Endothelial cell of hepatic sinusoid (primary cell): ENCODE results near the gene TEX19.

Source experiments
- in situ Hi-C: cut with HindIII; loops from 2 replicates; pipeline ENCODE4 v1.10.0; 2017; ENCODE audit warnings: low sequenced_read_pairs

The TEX19 gene

DNA sequence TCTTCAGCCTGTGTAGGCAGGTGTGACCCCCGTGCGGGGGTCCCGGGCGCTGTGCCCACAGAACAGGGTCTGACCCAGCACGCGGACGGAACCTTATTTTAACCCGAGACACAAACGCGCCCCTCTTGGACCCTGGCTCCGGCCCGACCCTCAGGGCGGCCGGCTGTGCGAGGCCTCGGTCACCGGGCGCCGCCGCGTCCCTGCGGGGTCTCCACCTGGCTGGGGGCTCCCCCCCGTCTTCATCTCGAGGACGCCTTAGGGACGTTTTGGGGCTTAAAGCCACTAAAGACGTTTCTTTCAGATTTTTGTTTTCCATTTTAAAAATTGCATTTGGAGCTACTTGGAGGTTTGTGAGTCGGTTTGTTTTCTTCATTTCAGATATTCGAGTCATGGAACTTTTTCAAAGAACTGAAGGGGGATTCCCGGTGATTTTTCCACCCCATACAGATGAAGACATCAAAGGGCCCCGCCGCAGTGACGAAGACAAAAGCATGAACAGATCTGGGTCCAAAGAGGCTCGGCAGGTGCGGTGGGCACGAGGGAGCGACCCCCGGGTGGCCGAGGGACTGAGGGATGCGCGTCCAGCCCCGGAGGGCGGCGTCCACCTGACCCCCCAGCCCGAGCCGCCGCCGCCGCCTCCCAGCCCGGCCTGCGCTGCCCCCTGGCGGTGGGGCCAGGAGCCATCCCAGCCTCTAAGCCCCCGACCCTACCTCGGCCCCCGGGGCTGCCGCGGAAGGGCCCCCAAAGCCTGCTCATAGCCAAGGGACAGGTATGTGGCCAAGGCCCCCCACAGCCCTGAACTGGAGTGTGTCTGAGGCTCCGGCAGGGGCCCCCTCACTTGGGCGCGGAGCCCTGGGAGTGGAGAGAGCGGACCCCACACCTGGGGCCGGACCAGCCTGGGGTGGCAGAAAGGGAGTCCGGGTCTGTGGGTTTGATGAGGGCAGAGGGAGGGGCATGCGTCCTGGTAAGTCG is 37.8 kb upstream of the TEX19 start:
- in situ Hi-C loops: no loop called here

DNA sequence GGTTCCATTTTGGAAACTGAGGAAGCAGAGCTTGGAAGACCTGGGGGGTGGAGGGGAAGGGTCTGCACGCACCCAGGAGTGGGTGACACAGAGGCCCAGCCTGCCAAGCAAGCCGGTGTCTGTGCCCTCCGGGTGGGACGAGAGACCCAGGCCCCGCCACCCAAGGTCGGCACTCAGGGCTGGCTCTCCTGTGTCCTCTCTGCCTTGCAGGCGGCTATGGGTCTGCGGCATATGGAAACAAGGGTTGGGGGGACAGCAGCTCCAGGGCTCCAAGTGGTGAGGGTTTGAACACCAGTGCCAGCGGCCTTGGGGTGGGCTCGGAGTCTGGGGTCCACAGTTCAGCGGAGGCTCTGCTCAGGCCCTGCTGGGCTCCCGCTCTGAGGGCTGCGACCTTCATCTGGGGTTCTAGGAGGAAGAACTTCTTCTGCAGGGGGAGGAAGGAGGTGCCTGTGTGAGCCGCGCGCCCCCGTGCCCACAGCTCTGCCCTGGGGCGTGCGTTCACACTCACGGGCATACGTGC is 37.0 kb upstream of the TEX19 start:
- in situ Hi-C loops: no loop called here

DNA sequence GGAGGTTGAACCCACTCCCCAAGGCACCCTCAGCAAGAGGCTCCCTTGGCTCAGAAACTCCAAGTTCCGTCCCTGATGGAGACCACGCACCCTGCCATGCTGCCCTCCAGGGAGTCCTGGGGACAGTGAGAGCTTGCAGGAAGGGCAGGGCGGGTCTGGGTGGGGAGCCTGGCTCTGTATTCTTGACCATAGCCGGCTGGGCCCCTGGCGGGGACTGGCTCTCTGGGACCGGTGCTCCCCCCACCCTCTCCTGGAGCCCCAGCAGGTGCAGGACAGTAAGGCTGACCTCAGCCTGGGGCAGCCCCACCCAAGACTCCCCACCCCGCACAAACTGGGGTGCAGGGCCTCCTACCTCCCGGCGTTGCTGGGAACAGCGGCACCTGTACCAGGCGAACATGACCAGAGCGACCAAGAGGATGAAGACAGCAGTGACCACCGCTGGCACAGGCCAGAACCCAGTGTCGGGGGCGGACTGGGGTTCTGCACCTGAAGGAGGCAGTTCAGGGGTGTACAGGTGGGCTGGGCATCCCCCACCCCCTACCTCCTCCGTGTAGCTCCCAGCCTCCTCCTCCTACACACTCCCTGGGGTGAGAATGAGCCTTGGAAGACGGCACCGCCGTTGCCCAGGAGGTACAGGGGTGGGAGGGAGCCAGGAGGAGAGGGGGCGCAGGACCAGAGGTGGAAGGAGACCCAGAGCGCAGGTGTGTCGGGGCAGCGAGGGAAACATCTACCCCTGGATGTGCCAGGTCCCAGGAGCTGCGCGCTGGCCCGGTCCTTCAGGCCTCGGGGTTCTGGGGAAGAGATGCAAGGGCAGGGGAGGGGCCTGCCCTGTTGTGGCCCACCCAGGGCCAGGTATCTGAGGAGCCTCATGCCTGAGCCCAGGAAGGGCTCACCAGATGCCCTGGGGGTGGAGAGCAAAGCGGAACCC is 36.3 kb upstream of the TEX19 start:
- in situ Hi-C loops: no loop called here

DNA sequence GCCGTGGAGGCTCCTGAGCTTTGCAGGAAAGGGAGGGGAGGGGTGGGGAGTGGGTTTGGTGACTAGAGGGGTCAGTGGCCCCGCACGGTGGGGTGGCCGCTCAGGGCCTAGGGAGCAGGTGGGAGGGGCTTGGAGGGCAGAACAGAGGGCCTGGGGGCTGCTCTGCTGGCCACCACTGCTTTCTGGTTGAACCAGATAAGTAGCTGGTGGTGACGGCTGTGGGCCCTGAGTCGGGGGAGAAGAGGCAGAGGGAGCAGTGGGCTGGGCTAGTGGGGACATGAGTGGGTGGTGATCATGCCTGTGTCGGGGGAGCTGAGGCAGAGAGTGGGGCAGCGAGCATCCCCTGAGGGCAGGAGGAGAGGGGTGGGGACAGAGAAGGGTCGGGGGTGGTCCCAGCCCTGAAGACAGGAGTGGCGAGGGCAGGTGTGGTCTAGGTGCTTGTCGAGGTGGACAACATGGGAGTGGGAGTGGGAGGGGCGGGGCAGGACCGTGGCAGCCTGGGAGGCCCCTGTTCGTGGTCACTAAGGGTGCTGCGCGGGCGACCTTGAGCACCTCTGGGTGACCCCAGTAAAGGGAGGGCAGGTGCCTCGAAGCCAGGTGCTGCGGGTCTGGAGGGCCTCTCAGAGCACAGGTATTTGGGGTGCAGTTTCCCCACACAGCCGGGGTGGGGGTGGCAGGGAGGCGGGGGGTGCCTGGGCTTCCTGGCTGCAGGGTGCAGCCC is 35.4 kb upstream of the TEX19 start:
- in situ Hi-C loops: no loop called here

DNA sequence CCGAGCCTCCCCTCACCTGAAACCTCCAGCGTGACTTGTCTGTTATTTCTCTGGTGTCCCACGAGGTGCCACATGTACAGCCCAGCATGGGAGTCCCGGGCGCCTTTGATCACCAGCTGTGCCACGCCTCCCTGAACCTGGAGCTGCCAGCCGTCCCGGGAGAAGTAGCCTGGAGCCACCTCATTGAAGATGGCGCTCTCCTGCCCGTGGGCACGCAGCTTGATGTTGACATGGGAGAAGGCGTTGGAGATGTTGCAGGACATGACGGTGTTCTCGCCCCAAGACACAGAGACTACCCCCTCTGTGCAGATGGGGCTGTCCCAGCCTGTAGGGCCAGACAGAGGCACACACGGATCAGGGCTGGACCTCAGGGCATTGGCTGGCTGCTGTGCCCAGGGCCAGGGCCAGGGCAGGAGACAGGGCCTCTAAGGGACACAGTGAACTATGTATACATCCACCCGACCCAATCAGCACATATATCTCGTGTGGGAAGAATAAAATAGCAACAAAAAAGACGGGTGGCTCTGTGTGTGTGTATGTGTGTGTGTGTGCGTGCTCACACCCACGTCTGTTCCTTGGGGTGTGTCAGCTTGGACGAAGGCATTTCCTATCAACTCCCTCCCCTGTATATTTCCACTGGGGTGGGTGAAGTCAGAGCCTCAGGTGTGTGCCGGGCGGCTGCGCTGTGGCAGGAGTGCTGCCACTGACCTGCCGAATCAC is 34.3 kb upstream of the TEX19 start:
- in situ Hi-C loops: no loop called here

DNA sequence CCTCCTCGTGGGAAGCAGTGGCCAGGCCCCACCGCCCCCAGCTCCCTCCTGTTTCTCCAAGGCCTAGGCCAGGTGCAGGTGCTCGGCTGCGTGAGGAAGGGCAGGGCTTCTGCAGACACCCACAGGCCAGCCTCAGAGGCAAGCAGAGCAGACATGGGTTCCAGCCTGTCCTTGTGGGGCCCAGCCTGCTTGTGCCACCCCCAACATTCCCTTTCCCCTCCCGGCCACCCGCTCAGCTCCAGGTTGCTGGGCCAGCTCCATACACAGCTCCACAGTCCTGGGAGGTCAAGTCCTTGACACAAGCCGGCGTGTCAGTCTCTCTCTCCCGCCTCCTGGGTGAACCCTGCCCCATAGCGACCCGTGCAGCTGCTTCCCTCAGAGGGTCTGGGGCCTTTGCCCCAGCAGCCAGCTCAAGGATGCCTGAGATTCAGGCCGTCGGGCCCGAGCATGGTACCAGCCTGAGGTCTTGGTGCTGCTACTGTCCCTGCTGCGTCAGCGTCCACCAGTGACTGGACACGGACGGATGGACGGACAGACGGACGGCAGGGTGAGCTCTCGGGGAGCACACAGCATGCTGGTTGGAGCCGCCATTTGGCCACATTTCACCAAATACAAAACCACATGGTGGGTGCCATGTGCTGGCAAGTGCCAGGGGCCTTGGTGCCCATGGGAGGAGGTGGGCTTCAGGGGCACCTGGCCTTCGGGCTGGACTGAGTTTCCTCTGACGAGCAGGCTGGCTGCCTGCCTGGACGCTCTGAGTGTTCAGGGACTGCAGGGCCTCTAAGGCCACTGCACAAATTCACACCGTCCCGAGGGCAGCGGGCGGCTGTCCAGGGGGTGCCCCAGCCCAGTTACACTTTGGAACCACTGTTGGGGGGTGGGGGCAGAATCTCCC is 33.5 kb upstream of the TEX19 start:
- in situ Hi-C loops: no loop called here

DNA sequence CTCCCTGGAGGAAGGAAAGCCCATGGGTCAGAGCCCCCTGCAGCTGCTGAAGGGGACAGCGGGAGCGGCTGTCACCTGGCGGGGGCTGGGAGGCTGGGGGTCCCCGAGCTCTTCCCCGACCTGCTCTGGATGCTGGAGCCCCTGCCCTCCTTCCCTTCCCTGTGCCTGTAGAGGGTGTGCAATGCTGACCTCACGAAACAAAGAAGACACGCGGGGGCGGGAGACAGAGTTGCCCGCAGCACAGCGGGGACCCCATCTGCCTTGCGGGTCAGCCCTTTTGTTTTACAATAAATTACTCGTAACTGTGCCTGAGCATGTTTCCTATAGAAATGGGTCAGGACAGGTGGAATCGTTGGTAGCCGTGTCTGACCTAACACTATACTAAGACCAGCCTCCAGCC is 31.8 kb upstream of the TEX19 start:
- in situ Hi-C loops: no loop called here

DNA sequence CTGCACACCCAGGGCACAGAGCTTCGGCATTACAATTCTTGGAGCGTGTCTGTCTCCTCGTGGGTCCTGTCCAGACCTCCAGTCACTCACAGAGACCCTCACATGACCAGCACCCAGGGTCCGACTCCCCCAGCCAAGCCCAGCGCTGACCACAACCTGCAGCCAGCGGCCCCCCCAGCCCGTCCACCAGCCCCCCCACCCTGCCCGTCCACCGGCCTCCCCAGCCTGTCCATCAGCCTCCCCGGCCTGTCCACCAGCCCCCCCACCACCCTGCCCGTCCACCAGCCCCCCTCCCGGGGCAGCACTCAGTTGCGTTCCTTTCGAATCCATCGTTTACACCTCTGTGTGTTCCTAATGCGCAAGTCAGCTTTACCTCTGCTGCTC is 31.3 kb upstream of the TEX19 start:
- in situ Hi-C loops: no loop called here

DNA sequence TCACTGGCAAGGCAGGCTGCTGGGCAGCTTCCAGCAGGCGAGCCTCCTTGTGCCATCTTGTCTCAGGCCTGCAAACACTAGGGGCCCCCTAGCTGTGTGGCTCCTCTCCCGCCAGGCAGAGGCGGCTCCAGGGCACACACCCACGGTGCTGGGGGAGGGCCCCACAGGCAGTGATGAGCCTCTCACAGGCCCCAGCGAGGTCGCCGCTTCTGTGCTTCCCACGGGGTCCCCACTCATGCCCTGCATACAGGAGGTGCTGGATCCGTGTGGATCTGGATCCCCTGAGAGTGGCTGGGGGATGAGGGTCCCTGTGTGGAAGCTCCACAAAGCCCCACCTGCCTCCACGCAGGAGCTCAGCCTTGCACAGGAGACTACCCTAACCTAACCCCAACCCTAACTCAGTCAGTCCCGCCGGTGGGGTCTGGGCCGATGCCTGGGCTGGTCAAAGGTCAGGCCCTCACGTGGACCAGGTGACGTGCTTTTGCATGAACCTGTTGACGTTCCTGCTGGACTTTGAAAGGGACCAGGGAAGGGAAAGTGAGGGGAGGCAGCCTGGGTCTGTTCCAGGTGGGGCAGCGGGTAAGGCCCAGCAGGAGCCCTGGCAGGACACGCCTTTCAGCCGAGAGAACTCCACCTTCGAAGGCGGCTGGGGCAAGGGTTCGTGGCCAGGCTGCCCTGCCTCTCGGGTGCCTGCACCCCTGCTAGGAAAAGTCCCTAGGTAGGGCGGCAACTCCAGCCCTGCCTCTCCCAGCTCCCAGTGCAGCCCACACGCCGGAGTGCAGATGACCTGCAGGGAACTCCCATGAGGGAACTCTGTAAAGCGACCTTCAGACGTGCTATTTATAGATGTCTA is 30.7 kb upstream of the TEX19 start:
- in situ Hi-C loops: no loop called here

DNA sequence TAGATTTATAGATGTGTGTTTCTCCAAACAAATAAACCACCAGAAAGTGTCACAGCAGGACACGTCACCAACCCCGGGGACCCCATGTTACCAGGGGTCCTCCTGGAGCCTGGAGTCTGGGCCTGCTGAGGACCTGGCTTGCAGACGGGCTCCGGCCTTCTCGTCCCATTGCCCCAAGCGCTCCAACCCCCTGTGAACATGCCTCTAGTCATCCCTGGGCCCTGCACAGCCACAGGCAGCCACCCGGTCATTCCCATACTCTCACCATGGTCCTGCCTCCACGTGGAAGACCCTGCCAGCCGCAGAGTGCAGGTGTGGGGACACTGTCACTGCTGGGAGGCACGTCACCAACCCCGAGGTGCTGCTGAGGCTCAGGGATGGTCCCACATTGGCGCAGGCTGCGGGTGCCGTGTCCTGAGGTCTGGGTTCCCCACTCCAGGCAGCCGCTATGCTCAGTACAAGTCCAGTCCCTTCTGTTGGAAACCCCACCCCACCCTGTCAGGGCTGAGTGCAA is 30.0 kb upstream of the TEX19 start:
- in situ Hi-C loops: no loop called here

DNA sequence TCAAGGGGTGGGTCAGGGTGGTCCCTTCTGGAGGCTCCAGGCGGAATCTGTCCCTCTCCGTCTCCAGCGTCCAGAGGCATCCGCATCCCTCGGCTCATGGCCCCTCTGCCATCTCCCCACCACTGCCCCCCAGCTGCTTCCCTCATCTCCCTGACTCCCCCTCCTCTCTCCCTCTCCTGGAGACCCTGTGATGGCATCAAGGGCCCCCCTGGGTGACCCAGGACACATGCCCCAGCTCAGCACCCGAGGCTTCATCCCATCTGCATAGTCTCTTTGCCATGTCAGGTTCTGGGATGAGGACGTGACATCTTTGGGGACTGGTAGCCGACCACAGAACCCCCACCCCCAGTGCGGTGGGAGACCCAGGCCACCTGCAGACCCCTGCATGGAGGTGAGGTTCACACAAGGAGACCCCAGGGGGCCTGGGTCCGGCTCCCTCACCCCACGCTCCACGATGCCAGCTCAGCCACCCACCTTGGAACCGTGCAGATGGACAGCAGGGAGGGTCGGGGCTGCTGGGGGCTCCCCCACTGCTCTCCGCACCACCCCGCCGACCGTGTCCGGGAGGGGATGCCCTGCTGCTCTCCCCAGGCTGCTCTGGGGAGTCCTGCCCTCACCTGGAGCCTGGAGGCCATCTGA is 29.2 kb upstream of the TEX19 start:
- in situ Hi-C loops: loop anchor here (10.0 kb wide), 1 partner anchor 295 kb away; the partner anchor contains the start of genes DCXR and RAC3

DNA sequence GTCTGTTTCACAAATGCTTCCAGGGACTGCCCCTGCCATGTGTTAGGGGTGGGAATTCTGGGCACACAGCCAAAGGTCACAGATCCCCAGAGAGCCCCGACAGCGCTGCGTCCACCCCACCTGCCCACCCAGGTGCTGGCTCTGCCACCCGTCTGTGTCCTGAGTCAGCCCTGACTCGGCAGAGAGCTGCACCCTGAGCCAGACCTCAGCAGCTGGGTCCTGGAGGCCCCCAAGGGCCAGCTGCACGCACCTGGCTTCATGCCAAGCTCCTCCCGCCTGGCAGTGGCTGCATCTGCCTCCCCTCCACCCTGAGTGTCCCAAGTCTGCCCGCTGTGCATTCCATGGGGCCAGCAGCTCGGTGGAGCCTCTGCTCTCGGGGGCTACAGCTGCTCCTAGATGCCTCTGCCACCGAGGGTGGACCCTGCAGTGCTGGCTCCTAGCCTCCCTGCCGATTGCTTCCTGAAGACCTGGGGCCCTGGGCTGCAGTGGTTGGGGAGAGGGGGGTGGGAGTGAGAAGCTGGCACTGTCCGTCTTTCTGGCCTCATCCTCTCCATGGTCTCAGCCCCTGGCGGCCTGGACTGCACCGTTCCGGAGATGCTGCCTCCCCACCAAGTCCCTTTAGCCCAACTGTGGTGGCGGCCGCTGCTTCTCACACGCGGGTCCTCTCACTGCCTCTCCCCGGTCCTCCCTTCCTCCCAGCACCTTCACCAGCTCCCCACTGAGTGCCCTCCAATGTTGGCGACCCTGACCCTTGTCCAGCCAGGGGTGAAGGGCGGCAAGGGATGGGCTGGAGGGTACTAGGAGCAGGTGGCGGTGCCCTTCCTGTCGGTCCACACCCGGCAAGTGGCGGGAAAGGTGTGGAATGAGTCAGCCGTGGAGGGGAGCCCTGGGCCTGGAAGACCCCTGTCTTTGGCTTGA is 28.5 kb upstream of the TEX19 start:
- in situ Hi-C loops: loop anchor here (10.0 kb wide), 1 partner anchor 296 kb away; the partner anchor contains the start of genes DCXR and RAC3

DNA sequence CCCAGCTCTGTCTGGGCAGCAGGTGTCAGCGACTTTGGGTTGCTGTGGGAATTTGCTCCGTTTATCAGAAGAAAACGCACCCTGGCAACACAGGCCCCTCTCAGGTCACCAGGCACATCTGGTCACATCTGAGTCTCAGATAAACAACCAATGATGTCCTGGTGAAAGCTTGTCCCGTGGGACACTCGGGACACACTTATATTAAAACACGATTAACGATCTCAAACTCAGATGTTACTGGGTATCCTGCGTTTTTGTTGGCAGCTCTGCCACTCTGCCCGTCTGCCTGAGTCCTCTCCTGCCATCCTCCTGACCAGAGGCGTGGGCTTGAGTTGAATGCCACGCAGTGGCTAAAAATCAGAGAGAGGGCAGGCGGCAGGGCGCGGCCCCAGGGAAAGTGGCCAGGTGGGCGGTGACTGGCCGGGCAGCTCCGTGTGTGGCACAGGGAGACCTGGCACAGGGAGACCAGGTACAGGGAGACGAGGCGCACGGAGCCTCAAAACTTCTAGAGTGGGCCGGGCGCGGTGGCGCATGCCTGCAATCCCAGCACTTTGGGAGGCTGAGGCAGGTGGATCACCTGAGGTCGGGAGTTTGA is 27.6 kb upstream of the TEX19 start:
- in situ Hi-C loops: loop anchor here (10.0 kb wide), 1 partner anchor 297 kb away; the partner anchor contains the start of genes DCXR and RAC3

DNA sequence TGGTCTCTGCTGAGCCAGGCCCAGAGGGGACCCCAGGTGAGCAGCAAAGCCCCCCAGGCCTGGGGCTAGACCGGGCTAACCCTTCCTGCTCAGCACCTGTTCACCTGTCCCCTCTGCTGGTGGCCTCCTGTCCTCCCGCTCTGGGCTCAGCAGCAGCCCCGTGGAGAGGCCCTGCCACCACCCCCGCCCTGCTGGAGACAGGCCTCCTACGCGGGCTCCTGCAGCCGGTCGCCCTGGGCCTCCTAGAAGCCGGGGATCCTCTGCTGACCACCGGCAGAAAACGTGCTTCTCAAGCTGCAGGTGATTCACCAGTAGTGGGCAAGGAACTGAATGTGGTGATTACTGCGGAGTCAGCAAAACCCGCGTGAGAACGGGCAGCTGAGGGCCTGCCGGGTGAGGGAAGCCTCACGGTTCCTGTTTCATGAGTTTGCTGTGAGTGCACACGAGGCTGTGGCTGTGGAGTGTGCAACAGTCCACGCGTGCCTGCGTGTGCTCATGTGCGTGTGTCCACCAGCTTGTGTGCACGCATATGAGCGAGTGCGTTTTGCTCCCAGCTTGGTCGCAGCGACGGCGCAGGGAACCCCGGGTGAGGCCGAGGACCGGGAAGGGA is 26.3 kb upstream of the TEX19 start:
- in situ Hi-C loops: loop anchor here (10.0 kb wide), 1 partner anchor 298 kb away; the partner anchor contains the start of genes DCXR and RAC3
